GM12892 (cell line): ENCODE results near the gene TRIM5.

Source experiments
- POLR2A ChIP-seq: IDR thresholded peaks from 2 replicates; pipeline ENCODE4 v1.6.1; 2011; ENCODE audit warnings: low read depth, low read length, control low read depth
- TAF1 ChIP-seq: IDR thresholded peaks from 2 replicates; pipeline ENCODE4 v1.6.1; 2011; ENCODE audit warnings: low read depth, mild to moderate bottlenecking, control low read depth, low read length, borderline replicate concordance

DNA sequence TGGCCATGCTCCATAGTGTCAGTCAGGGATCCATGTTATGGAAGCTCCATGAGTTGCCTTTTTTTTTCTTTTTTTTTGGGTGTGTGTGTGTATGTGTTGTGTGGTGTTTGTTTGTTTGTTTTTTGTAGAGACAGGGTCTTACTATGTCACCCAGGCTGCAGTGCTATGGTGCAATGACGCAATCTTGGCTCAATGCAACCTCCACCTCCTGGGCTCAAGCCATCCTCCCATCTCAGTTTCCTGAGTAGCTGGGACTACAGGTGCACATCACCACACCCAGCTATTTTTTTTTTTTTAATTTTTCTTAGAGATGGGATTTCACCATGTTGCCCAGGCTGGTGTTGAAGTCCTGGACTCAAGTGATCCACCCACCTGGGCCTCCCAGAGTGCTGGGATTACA is 3.6 kb upstream of the TRIM5 start:
- TF ChIP-seq TAF1, result no peak
- no peak for TF ChIP-seq POLR2A
